GM04504 (cell line): Measurements from ENCODE around the gene INPP4A.

Source experiments
- DNase-seq: peaks from one replicate; pipeline ENCODE4 v3.0.0-alpha.2; 2012; ENCODE audit warnings: low read depth

INPP4A gene

GRCh38 chr2:98564541-98565132 is 120.0 kb downstream of the INPP4A start:
- DNase-seq: no peak

GRCh38 chr2:98565286-98565860 is 120.7 kb downstream of the INPP4A start:
- DNase-seq: no peak

GRCh38 chr2:98565941-98566340 is 121.3 kb downstream of the INPP4A start:
- no peak for DNase-seq

- no peak for DNase-seq
These were observed 123.7 kb downstream of the INPP4A start for GRCh38 chr2:98568161-98568956.

- DNase-seq: no peak
These were observed 124.6 kb downstream of the INPP4A start for GRCh38 chr2:98569197-98569793.

GRCh38 chr2:98569915-98570314 is 125.3 kb downstream of the INPP4A start:
- no peak for DNase-seq

GRCh38 chr2:98570356-98570755 is 125.7 kb downstream of the INPP4A start:
- DNase-seq: no peak

GRCh38 chr2:98571121-98571701 is 126.6 kb downstream of the INPP4A start:
- DNase-seq: no peak

GRCh38 chr2:98571796-98572195 is 127.1 kb downstream of the INPP4A start:
- no peak for DNase-seq

GRCh38 chr2:98572211-98572610 is 127.6 kb downstream of the INPP4A start:
- DNase-seq: no peak

GRCh38 chr2:98572676-98573075 is 128.0 kb downstream of the INPP4A start:
- no peak for DNase-seq

- no peak for DNase-seq
These were observed 128.8 kb downstream of the INPP4A start for GRCh38 chr2:98573426-98573825.

GRCh38 chr2:98576666-98577312 is 132.1 kb downstream of the INPP4A start:
- DNase-seq: no peak

- no peak for DNase-seq
These were observed 132.7 kb downstream of the INPP4A start for GRCh38 chr2:98577313-98577712.

- DNase-seq: no peak
These were observed 133.6 kb downstream of the INPP4A start for GRCh38 chr2:98578231-98578630.

- DNase-seq: no peak
These were observed 135.3 kb downstream of the INPP4A start for GRCh38 chr2:98579926-98580325.

- no peak for DNase-seq
These were observed 136.1 kb downstream of the INPP4A start for GRCh38 chr2:98580656-98581284.

GRCh38 chr2:98582523-98582922 is 137.9 kb downstream of the INPP4A start:
- no peak for DNase-seq

GRCh38 chr2:98583276-98583675 is 138.6 kb downstream of the INPP4A start:
- DNase-seq: no peak

GRCh38 chr2:98583816-98584618 is 139.4 kb downstream of the INPP4A start:
- DNase-seq: no peak

GRCh38 chr2:98585386-98585785 is 140.7 kb downstream of the INPP4A start:
- DNase-seq: no peak
